DND-41 (cell line): ENCODE results near the gene LDB2.

ENCODE experiments used
- CTCF ChIP-seq: IDR thresholded peaks from 2 replicates; pipeline ENCODE4 v1.5.1; 2012; ENCODE audit warnings: borderline replicate concordance, low read length, moderate library complexity, mild to moderate bottlenecking; ENCODE audit not compliant: poor library complexity, severe bottlenecking; ENCODE audit errors: extremely low read depth
- EZH2 ChIP-seq: IDR thresholded peaks from 3 replicates; pipeline ENCODE4 v1.6.1; 2012; ENCODE audit warnings: borderline replicate concordance, low read depth, mild to moderate bottlenecking, moderate library complexity, low read length, inconsistent platforms; ENCODE audit not compliant: severe bottlenecking

DNA sequence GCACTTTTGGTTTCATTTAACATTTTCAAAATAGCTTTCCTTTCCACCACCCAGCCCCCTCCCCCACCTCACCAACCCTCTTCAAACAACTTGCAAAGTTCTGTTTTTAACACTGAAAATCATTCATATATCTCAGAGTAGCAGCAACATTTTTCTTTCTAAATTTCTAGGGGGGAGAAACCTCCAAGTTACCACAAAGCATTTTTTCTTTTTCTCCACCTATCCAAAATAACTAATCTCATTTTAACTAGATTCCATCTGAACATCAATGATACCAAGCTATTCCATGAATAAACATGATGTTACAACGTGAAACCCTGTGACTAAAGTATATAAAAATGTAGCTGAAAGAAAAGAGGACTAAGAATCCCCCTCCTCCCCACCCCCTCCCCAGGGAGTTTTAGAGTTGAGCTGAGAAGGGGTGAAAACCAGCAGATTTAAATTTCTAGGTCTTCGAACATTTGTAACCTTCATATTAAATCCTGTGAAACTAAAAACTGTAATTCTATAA lies 5.2 kb downstream of the LDB2 start:
- TF ChIP-seq EZH2 (no peak), CTCF (no peak)
